SK-N-MC (cell line): ENCODE measurements around the gene LRTM1.

Experiments
- EZH2 ChIP-seq: fragments of 200-600 bp; sonication (generic); IDR thresholded peaks from one replicate; pipeline ENCODE4 v1.6.1; 2017; ENCODE audit warnings: antibody characterized with exemption
- POLR2AphosphoS5 ChIP-seq: IDR thresholded peaks from 2 replicates; pipeline ENCODE4 v1.6.1; 2012; ENCODE audit warnings: mild to moderate bottlenecking, low read depth, low read length, borderline replicate concordance

- no peak for TF ChIP-seq POLR2AphosphoS5
- TF ChIP-seq EZH2 = no peak
These were observed 21.1 kb downstream of the LRTM1 start for GRCh38 chr3:54906763-54907162.
